Stimulated activated CD4-positive, alpha-beta T cell treated with anti-CD3 and anti-CD28 coated beads, TNF-alpha, amount 100 ng/mL, for 48 hours (primary cell): ENCODE results near the gene TOMM20.
"Not testable (repeated sequence)": the region's sequence is repeated elsewhere in the genome, so short reads cannot be mapped to it uniquely, and the experiment has no call there.

ENCODE experiments used
- DNase-seq, 3 donors: peaks; one replicate each; pipeline ENCODE4 v3.0.0-alpha.2; 2020; ENCODE audit warnings: low read depth in 3 of 3

Gene TOMM20

GRCh38 chr1:235128456-235129328 is at the start of gene TOMM20:
Gene TOMM20 (minus strand): TSS chr1:235128837. CDS start chr1:235128715, 122 bp downstream.
- peak; percentile 87 to 94 (median 89) for DNase-seq

GRCh38 chr1:235176486-235176885 is 47.8 kb upstream of the TOMM20 start:
- DNase-seq, result no peak

- no peak for DNase-seq
Observed at GRCh38 chr1:235169986-235170385, 41.3 kb upstream of the TOMM20 start.

- no peak for DNase-seq
Observed at GRCh38 chr1:235168375-235168774, 39.7 kb upstream of the TOMM20 start.

- no peak for DNase-seq
Observed at GRCh38 chr1:235161685-235162327, 33.2 kb upstream of the TOMM20 start.

GRCh38 chr1:235160957-235161684 is 32.5 kb upstream of the TOMM20 start, which contains the start of gene RBM34:
Gene RBM34 (minus strand): TSS chr1:235161250. CDS start chr1:235161226, 24 bp downstream.
- DNase-seq, result peak; percentile 87 to 94 (median 89)

- no peak for DNase-seq
Observed at GRCh38 chr1:235160383-235160956, 31.8 kb upstream of the TOMM20 start.

- not testable (repeated sequence) for DNase-seq
Observed at GRCh38 chr1:235159930-235160329, 31.3 kb upstream of the TOMM20 start.

GRCh38 chr1:235159284-235159683 is 30.6 kb upstream of the TOMM20 start:
- DNase-seq, result not testable (repeated sequence)

- DNase-seq, result no peak
Observed at GRCh38 chr1:235158680-235159079, 30.0 kb upstream of the TOMM20 start.

- no peak for DNase-seq
Observed at GRCh38 chr1:235157150-235157549, 28.5 kb upstream of the TOMM20 start.

GRCh38 chr1:235156740-235157139 is 28.1 kb upstream of the TOMM20 start:
- DNase-seq, result no peak

GRCh38 chr1:235156265-235156664 is 27.6 kb upstream of the TOMM20 start:
- DNase-seq, result no peak

- no peak for DNase-seq
Observed at GRCh38 chr1:235152235-235152634, 23.6 kb upstream of the TOMM20 start.

- DNase-seq, result no peak
Observed at GRCh38 chr1:235151033-235151432, 22.4 kb upstream of the TOMM20 start.

GRCh38 chr1:235149824-235150223 is 21.2 kb upstream of the TOMM20 start:
- no peak for DNase-seq

- DNase-seq, result no peak
Observed at GRCh38 chr1:235147269-235147668, 18.6 kb upstream of the TOMM20 start.

- DNase-seq, result no peak
Observed at GRCh38 chr1:235145639-235146038, 17.0 kb upstream of the TOMM20 start.

GRCh38 chr1:235142991-235143390 is 14.4 kb upstream of the TOMM20 start:
- no peak for DNase-seq

- no peak for DNase-seq
Observed at GRCh38 chr1:235139315-235139714, 10.7 kb upstream of the TOMM20 start.

GRCh38 chr1:235138821-235139220 is 10.2 kb upstream of the TOMM20 start:
- DNase-seq, result peak in 1 of 3 donors; percentile 14

- no peak for DNase-seq
Observed at GRCh38 chr1:235136111-235136510, 7.5 kb upstream of the TOMM20 start.
